Esophagus mucosa (tissue), 1 donor: ENCODE data around the gene PCDHGA9. TPM values are rescaled to one million over a fixed set of nuclear protein-coding genes. Genes with fewer than 3 reads are reported as not detected.
"Not testable (repeated sequence)": the region's sequence is repeated elsewhere in the genome, so short reads cannot be mapped to it uniquely, and the experiment has no call there.

Experiments
- ATAC-seq: fragments of 200-7000 bp; cut with Tn5 transposase; one replicate; pipeline ENCODE4 v1.9.1; 2020
- total RNA-seq: library from RNA; stranded (reverse); gene quantifications from one replicate; pipeline ENCODE4 v1.2.4, GENCODE V29; 2023
- donor health status: DM: yes; HTN: yes; CAD: no.

PCDHGA9 gene
- total RNA-seq, 1 donor from 2014 or later, result 3.1 TPM

- ATAC-seq, result not testable (repeated sequence)
Observed at GRCh38 chr5:141414548-141415274, 12.1 kb downstream of the PCDHGA9 start.

GRCh38 chr5:141415275-141415618, 12.7 kb downstream of the PCDHGA9 start:
- not testable (repeated sequence) for ATAC-seq

DNA sequence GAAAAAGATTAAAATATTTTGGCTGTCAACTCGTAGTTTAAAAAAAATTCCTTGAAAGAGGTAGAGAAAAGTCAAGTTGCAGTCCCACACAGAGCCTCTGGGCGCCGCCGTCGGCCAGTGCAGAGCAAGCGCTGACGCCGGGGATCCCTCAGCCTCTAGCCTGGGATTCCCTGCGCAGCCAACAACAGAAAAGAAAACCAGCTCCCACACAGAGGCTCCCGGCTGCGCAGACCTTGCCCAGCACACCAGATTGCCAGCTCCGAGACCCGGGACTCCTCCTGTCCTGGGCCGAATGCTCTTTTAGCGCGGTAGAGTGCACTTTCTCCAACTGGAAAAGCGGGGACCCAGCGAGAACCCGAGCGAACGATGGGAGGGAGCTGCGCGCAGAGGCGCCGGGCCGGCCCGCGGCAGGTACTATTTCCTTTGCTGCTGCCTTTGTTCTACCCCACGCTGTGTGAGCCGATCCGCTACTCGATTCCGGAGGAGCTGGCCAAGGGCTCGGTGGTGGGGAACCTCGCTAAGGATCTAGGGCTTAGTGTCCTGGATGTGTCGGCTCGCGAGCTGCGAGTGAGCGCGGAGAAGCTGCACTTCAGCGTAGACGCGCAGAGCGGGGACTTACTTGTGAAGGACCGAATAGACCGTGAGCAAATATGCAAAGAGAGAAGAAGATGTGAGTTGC, 15.1 kb downstream of the PCDHGA9 start, which contains the start of gene PCDHGB7:
Gene PCDHGB7 (plus strand): TSS at position 184 of the 679 bp plus-strand sequence. CDS start 183 bp downstream, at position 367.
- ATAC-seq, result peak; percentile 75

- ATAC-seq, result no peak
Observed at GRCh38 chr5:141419074-141419880, 16.7 kb downstream of the PCDHGA9 start.

DNA sequence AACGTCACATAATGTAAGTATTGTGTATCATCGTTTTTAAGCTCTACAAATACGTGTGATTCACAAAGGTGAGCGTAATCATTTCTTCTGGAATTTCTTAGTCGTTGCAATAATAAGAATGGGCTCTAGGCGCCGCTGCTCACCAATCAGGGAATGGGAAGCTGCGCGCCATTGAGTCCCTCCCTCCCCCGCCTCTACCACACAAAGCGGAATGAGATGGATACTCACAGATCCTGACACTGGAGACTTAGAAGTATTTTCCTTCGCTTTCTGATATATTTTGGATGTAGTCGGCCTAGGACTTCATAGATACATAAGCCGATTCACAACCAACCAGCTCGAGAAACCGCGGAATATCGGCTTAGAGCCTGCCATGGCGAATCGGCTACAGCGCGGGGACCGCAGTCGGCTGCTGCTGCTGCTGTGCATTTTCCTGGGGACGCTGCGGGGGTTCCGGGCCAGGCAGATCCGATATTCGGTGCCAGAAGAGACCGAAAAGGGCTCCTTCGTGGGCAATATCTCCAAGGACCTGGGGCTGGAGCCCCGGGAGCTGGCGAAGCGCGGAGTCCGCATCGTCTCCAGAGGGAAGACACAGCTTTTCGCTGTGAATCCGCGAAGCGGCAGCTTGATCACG, 18.4 kb downstream of the PCDHGA9 start, which contains the start of gene PCDHGA11:
Gene PCDHGA11 (plus strand): TSS at position 197 of the 634 bp plus-strand sequence. CDS start 177 bp downstream, at position 374.
- ATAC-seq, result no peak

DNA sequence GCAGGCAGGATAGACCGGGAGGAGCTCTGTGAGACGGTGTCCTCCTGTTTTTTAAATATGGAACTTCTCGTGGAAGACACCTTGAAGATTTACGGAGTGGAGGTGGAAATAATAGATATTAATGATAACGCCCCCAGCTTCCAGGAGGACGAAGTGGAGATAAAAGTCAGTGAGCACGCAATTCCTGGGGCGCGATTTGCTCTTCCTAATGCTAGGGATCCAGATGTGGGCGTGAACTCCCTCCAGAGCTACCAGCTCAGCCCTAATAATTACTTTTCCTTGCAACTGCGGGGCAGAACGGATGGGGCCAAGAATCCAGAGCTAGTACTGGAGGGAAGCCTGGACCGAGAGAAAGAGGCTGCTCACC, 18.9 kb downstream of the PCDHGA9 start:
- ATAC-seq, result no peak

DNA sequence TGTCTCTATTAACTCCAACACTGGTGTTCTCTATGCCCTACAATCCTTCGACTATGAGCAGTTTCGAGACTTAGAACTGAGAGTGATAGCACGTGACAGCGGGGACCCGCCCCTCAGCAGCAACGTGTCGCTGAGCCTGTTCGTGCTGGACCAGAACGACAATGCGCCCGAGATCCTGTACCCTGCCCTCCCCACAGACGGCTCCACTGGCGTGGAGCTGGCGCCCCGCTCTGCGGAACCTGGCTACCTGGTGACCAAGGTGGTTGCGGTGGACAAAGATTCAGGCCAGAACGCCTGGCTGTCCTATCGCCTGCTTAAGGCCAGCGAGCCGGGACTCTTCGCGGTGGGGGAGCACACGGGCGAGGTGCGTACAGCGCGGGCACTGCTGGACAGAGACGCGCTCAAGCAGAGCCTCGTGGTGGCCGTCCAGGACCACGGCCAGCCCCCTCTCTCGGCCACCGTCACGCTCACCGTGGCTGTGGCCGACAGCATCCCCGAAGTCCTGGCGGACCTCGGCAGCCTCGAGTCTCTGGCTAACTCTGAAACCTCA, 20.2 kb downstream of the PCDHGA9 start:
- no peak for ATAC-seq

- no peak for ATAC-seq
Observed at GRCh38 chr5:141427783-141428426, 25.3 kb downstream of the PCDHGA9 start.

GRCh38 chr5:141430332-141431113, 27.9 kb downstream of the PCDHGA9 start, which contains the start of gene PCDHGA12:
TSS of gene PCDHGA12 (plus strand) at chr5:141430507. CDS start at chr5:141430760, 253 bp downstream.
- ATAC-seq, result no peak

GRCh38 chr5:141431286-141431685, 28.7 kb downstream of the PCDHGA9 start:
- no peak for ATAC-seq

DNA sequence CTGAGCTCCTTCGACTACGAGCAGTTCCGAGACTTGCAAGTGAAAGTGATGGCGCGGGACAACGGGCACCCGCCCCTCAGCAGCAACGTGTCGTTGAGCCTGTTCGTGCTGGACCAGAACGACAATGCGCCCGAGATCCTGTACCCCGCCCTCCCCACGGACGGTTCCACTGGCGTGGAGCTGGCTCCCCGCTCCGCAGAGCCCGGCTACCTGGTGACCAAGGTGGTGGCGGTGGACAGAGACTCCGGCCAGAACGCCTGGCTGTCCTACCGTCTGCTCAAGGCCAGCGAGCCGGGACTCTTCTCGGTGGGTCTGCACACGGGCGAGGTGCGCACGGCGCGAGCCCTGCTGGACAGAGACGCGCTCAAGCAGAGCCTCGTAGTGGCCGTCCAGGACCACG, 29.7 kb downstream of the PCDHGA9 start:
- not testable (repeated sequence) for ATAC-seq

DNA sequence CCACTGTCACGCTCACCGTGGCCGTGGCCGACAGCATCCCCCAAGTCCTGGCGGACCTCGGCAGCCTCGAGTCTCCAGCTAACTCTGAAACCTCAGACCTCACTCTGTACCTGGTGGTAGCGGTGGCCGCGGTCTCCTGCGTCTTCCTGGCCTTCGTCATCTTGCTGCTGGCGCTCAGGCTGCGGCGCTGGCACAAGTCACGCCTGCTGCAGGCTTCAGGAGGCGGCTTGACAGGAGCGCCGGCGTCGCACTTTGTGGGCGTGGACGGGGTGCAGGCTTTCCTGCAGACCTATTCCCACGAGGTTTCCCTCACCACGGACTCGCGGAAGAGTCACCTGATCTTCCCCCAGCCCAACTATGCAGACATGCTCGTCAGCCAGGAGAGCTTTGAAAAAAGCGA, 30.1 kb downstream of the PCDHGA9 start:
- ATAC-seq, result not testable (repeated sequence)

DNA sequence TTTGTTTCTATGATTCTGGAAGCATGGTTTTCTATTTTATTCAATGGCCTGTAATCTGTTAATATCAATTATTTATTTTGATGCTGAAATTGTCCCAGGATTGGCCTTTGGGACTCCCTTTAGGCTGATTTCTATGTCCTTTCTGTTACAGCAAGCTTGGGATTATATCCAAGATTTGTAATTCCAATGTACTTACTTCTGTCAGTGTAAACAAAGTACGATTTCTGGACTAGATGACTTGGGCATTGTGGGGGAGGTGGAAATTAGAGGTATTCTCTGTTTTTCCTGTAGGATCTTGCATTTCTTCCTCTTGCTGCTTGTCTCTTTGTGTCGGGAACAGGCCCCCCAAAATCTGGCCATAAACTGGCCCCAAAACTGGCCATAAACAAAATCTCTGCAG, 31.4 kb downstream of the PCDHGA9 start:
- ATAC-seq, result no peak

GRCh38 chr5:141437221-141437620, 34.6 kb downstream of the PCDHGA9 start:
- ATAC-seq, result no peak

GRCh38 chr5:141439411-141440141, 37.0 kb downstream of the PCDHGA9 start:
- ATAC-seq, result no peak

GRCh38 chr5:141440341-141440740, 37.8 kb downstream of the PCDHGA9 start:
- no peak for ATAC-seq

DNA sequence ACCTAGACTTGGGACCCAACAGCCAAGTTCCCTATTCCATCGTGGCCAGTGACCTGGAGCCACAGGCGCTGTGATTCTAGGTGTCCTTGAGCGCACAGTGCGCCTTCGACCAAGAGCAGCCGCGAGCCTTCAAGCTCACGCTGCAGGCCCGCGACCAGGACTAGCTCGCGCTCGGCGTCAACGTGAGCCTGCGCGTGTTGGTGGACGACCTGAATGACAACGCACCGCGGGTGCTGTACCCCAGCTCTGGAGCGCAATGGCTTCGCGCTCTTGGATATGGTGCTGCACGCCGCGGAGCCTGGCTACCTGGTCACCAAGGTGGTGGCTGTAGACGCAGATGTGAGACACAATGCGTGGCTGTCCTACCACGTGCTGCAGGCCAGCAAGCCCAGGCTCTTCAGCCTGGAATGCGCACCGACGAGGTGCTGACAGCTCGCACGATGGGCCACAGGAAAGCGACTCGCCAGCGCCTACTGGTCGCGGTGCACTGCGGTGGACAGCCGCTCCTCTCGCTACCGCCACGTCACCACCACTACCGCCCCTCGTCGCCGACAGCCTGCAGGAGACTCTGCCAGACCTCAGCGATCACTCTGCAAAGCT, 39.1 kb downstream of the PCDHGA9 start:
- ATAC-seq, result no peak
